Neural progenitor cell (in vitro differentiated cells): Measurements from ENCODE around the gene MBOAT1. TPM values are rescaled to one million over a fixed set of nuclear protein-coding genes. Genes with fewer than 3 reads are reported as not detected.
A peak's percentile ranks its signal among the peaks of the same experiment; 100 is the strongest.

Source experiments
- DNase-seq: peaks from one replicate; pipeline ENCODE4 v3.0.0-alpha.2; 2016; ENCODE audit warnings: low spot score
- H2AFZ ChIP-seq: fragments of 200-600 bp; sonication (generic); replicated peaks from 2 replicates; pipeline ENCODE4 v1.6.1; 2016; ENCODE audit warnings: antibody characterized with exemption
- H3F3A ChIP-seq: fragments of 200-600 bp; sonication (generic); 2 replicates; pipeline ENCODE4 v1.6.1; 2016; ENCODE audit warnings: antibody characterized with exemption, low read depth
- H3K27ac ChIP-seq: fragments of 200-600 bp; sonication (generic); 2 replicates; pipeline ENCODE4 v1.5.1; 2016; ENCODE audit warnings: mild to moderate bottlenecking
- H3K27me3 ChIP-seq: fragments of 200-600 bp; sonication (generic); 2 replicates; pipeline ENCODE4 v1.6.1; 2016; ENCODE audit warnings: mild to moderate bottlenecking, moderate library complexity
- H3K36me3 ChIP-seq: fragments of 200-600 bp; sonication (generic); 2 replicates; pipeline ENCODE4 v1.5.1; 2016
- H3K4me1 ChIP-seq: fragments of 200-600 bp; sonication (generic); 2 replicates; pipeline ENCODE4 v1.6.1; 2016; ENCODE audit warnings: mixed run types
- H3K4me2 ChIP-seq: fragments of 200-600 bp; sonication (generic); 2 replicates; pipeline ENCODE4 v1.6.1; 2016
- H3K4me3 ChIP-seq: fragments of 200-600 bp; sonication (generic); 2 replicates; pipeline ENCODE4 v1.5.1; 2016
- H3K79me2 ChIP-seq: fragments of 200-600 bp; sonication (generic); 2 replicates; pipeline ENCODE4 v1.6.1; 2016; ENCODE audit warnings: low read depth
- H3K9ac ChIP-seq: fragments of 200-600 bp; sonication (generic); 2 replicates; pipeline ENCODE4 v1.6.1; 2016
- H3K9me3 ChIP-seq: fragments of 200-600 bp; sonication (generic); 2 replicates; pipeline ENCODE4 v1.5.1; 2016; ENCODE audit warnings: low read depth
- H4K20me1 ChIP-seq: fragments of 200-600 bp; sonication (generic); 2 replicates; pipeline ENCODE4 v1.6.1; 2016; ENCODE audit warnings: low read depth
- H3K27ac Mint-ChIP-seq: 3 replicates; pipeline ENCODE4 v1.8.0; 2021; ENCODE audit warnings: mixed read lengths
- H3K27me3 Mint-ChIP-seq: 2 replicates; pipeline ENCODE4 v1.8.0; 2022; ENCODE audit warnings: low read depth, mild to moderate bottlenecking, inconsistent platforms, moderate library complexity, mixed read lengths; ENCODE audit not compliant: insufficient read depth
- H3K36me3 Mint-ChIP-seq: 3 replicates; pipeline ENCODE4 v1.8.0; 2021; ENCODE audit warnings: mixed read lengths
- H3K4me1 Mint-ChIP-seq: 3 replicates; pipeline ENCODE4 v1.8.0; 2021; ENCODE audit warnings: mixed read lengths
- H3K4me3 Mint-ChIP-seq: 3 replicates; pipeline ENCODE4 v1.8.0; 2021; ENCODE audit warnings: mild to moderate bottlenecking, moderate library complexity, mixed read lengths
- H3K9me3 Mint-ChIP-seq: 3 replicates; pipeline ENCODE4 v1.8.0; 2020; ENCODE audit warnings: mixed read lengths
- EZH2 ChIP-seq: fragments of 200-600 bp; sonication (generic); IDR thresholded peaks from 2 replicates; pipeline ENCODE4 v1.6.1; 2017; ENCODE audit warnings: antibody characterized with exemption, mild to moderate bottlenecking, moderate library complexity
- EZH2phosphoT487 ChIP-seq: fragments of 200-600 bp; sonication (generic); IDR thresholded peaks from 2 replicates; pipeline ENCODE4 v1.6.1; 2017; ENCODE audit warnings: antibody characterized with exemption
- total RNA-seq: library from RNA; depleted of rRNA; stranded (reverse); fragments of >200 nt; gene quantifications from 2 replicates; pipeline ENCODE4 v1.2.3, GENCODE V29; 2015; ENCODE audit warnings: low replicate concordance
- TF ChIP-seq, protein P1 (sequence below): fragments of 200-600 bp; sonication (generic); IDR thresholded peaks from 2 replicates; pipeline ENCODE4 v1.5.1; 2017; ENCODE audit warnings: antibody characterized with exemption, mild to moderate bottlenecking

MBOAT1 gene
- total RNA-seq, 1 donor from 2014 or later: 0.45 TPM

GRCh38 chr6:20102397-20103073, 109.7 kb downstream of the MBOAT1 start:
- no peaks in the 10 kb centered on the region for H3K27me3 Mint-ChIP-seq
- no peaks in the 10 kb centered on the region for H3K4me1 Mint-ChIP-seq
- Histone ChIP-seq H3K36me3 (no peaks in the 10 kb centered on the region), H4K20me1 (no peaks in the 10 kb centered on the region), H3K27ac (no peak overlapping the region), H3K4me1 (no peaks in the 10 kb centered on the region), H2AFZ (no peak overlapping the region), H3K9me3 (no peaks in the 10 kb centered on the region), H3K27me3 (no peaks in the 10 kb centered on the region), H3K9ac (no peak overlapping the region), H3F3A (no peaks in the 10 kb centered on the region), H3K4me2 (no peak overlapping the region), H3K79me2 (no peaks in the 10 kb centered on the region), H3K4me3 (no peak overlapping the region)
- DNase-seq: no peak
- no peak for TF ChIP-seq EZH2phosphoT487
- TF ChIP-seq EZH2: no peak
- TF ChIP-seq, protein P1, sequence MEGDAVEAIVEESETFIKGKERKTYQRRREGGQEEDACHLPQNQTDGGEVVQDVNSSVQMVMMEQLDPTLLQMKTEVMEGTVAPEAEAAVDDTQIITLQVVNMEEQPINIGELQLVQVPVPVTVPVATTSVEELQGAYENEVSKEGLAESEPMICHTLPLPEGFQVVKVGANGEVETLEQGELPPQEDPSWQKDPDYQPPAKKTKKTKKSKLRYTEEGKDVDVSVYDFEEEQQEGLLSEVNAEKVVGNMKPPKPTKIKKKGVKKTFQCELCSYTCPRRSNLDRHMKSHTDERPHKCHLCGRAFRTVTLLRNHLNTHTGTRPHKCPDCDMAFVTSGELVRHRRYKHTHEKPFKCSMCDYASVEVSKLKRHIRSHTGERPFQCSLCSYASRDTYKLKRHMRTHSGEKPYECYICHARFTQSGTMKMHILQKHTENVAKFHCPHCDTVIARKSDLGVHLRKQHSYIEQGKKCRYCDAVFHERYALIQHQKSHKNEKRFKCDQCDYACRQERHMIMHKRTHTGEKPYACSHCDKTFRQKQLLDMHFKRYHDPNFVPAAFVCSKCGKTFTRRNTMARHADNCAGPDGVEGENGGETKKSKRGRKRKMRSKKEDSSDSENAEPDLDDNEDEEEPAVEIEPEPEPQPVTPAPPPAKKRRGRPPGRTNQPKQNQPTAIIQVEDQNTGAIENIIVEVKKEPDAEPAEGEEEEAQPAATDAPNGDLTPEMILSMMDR: no peak
- H3K9me3 Mint-ChIP-seq: no peaks in the 10 kb centered on the region
- H3K4me3 Mint-ChIP-seq: no peak overlapping the region
- H3K36me3 Mint-ChIP-seq: no peaks in the 10 kb centered on the region
- no peak overlapping the region for H3K27ac Mint-ChIP-seq

DNA sequence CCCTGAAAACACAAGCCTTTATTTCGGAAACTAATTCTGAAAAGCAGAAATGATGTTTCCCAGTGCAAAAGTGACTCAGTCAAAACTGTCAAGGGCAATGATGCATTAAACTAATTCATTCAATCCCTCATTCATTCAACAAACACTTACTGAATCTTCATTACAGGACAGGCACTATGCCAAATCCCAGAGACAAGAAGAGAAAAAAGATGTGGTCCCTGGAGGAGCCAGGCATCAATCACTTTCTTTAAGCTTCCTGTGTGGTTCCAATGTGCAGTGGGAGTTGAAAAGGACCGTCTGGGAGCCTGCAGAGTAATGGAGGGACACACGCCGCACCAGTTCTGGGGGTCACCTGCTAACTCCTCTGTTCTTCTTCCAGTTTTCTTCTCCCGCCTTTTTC, 113.1 kb downstream of the MBOAT1 start:
- Mint-ChIP-seq H3K36me3 (no peaks in the 10 kb centered on the region), H3K4me3 (no peak overlapping the region), H3K4me1 (no peaks in the 10 kb centered on the region), H3K27me3 (no peaks in the 10 kb centered on the region), H3K27ac (no peak overlapping the region), H3K9me3 (no peaks in the 10 kb centered on the region)
- H4K20me1 ChIP-seq: no peaks in the 10 kb centered on the region
- H3F3A ChIP-seq: no peaks in the 10 kb centered on the region
- no peak overlapping the region for H3K4me3 ChIP-seq
- H3K27ac ChIP-seq: no peak overlapping the region
- no peaks in the 10 kb centered on the region for H3K79me2 ChIP-seq
- no peak for DNase-seq
- H3K4me1 ChIP-seq: peaks cover 4% of the 10 kb centered on the region
- no peak overlapping the region for H2AFZ ChIP-seq
- no peaks in the 10 kb centered on the region for H3K36me3 ChIP-seq
- no peak overlapping the region for H3K9ac ChIP-seq
- H3K4me2 ChIP-seq: no peak overlapping the region
- H3K27me3 ChIP-seq: no peaks in the 10 kb centered on the region
- H3K9me3 ChIP-seq: no peaks in the 10 kb centered on the region
- TF ChIP-seq, protein P1: no peak
- TF ChIP-seq EZH2phosphoT487 (no peak), EZH2 (no peak)

DNA sequence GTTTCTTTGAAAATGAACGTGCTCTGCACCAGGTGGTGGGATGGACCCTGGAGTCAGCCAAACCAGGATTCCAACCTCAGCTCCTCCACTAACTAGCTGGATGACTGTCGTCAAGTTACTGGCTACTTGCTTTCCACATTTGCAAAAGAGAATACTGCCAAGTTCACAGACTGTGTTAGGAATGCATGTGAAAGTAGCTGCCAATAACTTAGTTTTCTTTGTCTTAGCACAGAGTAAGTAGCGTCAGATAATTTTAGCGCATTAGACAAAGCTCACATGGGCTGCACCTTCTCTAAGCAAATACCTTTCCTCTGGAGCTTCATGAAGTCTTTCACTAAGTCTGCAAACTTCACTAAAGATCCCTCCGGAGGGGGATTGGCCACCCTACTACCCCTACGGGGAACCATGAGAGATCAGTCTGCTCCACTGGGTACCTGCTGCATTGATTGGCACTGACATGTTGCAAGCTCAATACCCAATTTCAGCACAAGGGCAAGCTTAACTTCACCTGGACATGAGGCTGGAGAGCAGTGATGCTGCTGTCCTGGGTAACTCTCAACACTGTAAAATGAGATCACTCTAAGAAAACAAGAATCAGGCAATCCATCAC, 113.9 kb downstream of the MBOAT1 start:
- Histone ChIP-seq H3K9me3 (no peaks in the 10 kb centered on the region), H3K4me3 (no peak overlapping the region), H3K36me3 (no peaks in the 10 kb centered on the region), H3K79me2 (no peaks in the 10 kb centered on the region), H3K27me3 (no peaks in the 10 kb centered on the region), H2AFZ (no peak overlapping the region), H3K4me1 (peaks cover 11% of the 10 kb centered on the region), H3K9ac (no peak overlapping the region), H4K20me1 (no peaks in the 10 kb centered on the region), H3F3A (peaks cover 2% of the 10 kb centered on the region), H3K4me2 (no peak overlapping the region), H3K27ac (no peak overlapping the region)
- no peak for DNase-seq
- no peak overlapping the region for H3K4me3 Mint-ChIP-seq
- no peaks in the 10 kb centered on the region for H3K27me3 Mint-ChIP-seq
- TF ChIP-seq, protein P1: no peak
- no peak for TF ChIP-seq EZH2phosphoT487
- TF ChIP-seq EZH2: no peak
- H3K27ac Mint-ChIP-seq: peak overlapping the region; percentile 35
- no peaks in the 10 kb centered on the region for H3K9me3 Mint-ChIP-seq
- H3K4me1 Mint-ChIP-seq: no peaks in the 10 kb centered on the region
- H3K36me3 Mint-ChIP-seq: no peaks in the 10 kb centered on the region
